Common myeloid progenitor, CD34-positive (primary cell): ENCODE results near the gene PCDH9.

ENCODE experiments used
- CTCF ChIA-PET: fragments of 350-600 bp; sonication (Branson Sonifier 250); formaldehyde crosslinking; loops from one replicate; lab custom pipeline; 2021; ENCODE audit warnings: antibody characterized with exemption; lab: Charles Lee
- POLR2A ChIA-PET: fragments of 350-600 bp; sonication (Branson Sonifier 250); formaldehyde crosslinking; loops from one replicate; lab custom pipeline; 2021; ENCODE audit warnings: antibody characterized with exemption; lab: Charles Lee
- DNase-seq, 3 donors: peaks; one replicate each; pipeline versions ENCODE4 v3.0.0 to v3.0.0-alpha.2; 2013
- H3K27ac ChIP-seq, 2 experiments: 1 replicate in 1 of 2; 2 replicates in 1 of 2; pipeline ENCODE4 v1.7.0; 2013; ENCODE audit warnings: inconsistent platforms in 2 of 2, low read length in 2 of 2, mild to moderate bottlenecking in 2 of 2, low read depth in 1 of 2, moderate library complexity in 1 of 2; ENCODE audit not compliant: severe bottlenecking in 2 of 2, insufficient read depth in 1 of 2, poor library complexity in 1 of 2
- H3K27me3 ChIP-seq, 5 experiments: replicated peaks in 2 of 5; 1 replicate in 3 of 5; 2 replicates in 2 of 5; pipeline versions ENCODE4 v1.6.1 to v1.7.0; 2013; ENCODE audit warnings: low read length in 4 of 5, mild to moderate bottlenecking in 2 of 5, moderate library complexity in 2 of 5, inconsistent platforms in 1 of 5; ENCODE audit not compliant: insufficient read depth in 5 of 5, control insufficient read depth in 4 of 5
- H3K36me3 ChIP-seq, 4 experiments: 1 replicate in 2 of 4; 2 replicates in 2 of 4; pipeline versions ENCODE4 v1.6.1 to v1.7.0; 2013; ENCODE audit warnings: low read length in 3 of 4, control low read depth in 1 of 4, mild to moderate bottlenecking in 1 of 4; ENCODE audit not compliant: control insufficient read depth in 4 of 4, insufficient read depth in 4 of 4
- H3K4me1 ChIP-seq, 4 experiments: 1 replicate in 3 of 4; 2 replicates in 1 of 4; pipeline versions ENCODE4 v1.6.1 to v1.7.1; 2013; ENCODE audit warnings: low read length in 3 of 4, mild to moderate bottlenecking in 3 of 4, control low read depth in 1 of 4, inconsistent platforms in 1 of 4, moderate library complexity in 1 of 4; ENCODE audit not compliant: control insufficient read depth in 4 of 4, insufficient read depth in 4 of 4; ENCODE audit errors: control extremely low read depth in 1 of 4
- H3K4me3 ChIP-seq, 7 experiments: 1 replicate in 4 of 7; 2 replicates in 3 of 7; pipeline versions ENCODE4 v1.5.1 to v1.7.0; 2013; ENCODE audit warnings: mild to moderate bottlenecking in 7 of 7, low read length in 6 of 7, moderate library complexity in 6 of 7, inconsistent platforms in 2 of 7, low read depth in 2 of 7, control low read depth in 1 of 7; ENCODE audit not compliant: insufficient read depth in 4 of 7, control insufficient read depth in 1 of 7; ENCODE audit errors: extremely low read depth in 1 of 7
- H3K9me3 ChIP-seq, 5 experiments: 1 replicate in 4 of 5; 2 replicates in 1 of 5; pipeline versions ENCODE4 v1.6.1 to v1.7.1; 2013; ENCODE audit warnings: low read length in 4 of 5, mild to moderate bottlenecking in 2 of 5, inconsistent platforms in 1 of 5, low read depth in 1 of 5, moderate library complexity in 1 of 5; ENCODE audit not compliant: control insufficient read depth in 4 of 5, insufficient read depth in 2 of 5; ENCODE audit errors: control extremely low read depth in 1 of 5
- WGBS: methylation state at CpG from one replicate; pipeline ENCODE4 v1.1.5; 2013; ENCODE audit not compliant: insufficient coverage; 5-methylcytosine and 5-hydroxymethylcytosine counted together

PCDH9 gene

DNA sequence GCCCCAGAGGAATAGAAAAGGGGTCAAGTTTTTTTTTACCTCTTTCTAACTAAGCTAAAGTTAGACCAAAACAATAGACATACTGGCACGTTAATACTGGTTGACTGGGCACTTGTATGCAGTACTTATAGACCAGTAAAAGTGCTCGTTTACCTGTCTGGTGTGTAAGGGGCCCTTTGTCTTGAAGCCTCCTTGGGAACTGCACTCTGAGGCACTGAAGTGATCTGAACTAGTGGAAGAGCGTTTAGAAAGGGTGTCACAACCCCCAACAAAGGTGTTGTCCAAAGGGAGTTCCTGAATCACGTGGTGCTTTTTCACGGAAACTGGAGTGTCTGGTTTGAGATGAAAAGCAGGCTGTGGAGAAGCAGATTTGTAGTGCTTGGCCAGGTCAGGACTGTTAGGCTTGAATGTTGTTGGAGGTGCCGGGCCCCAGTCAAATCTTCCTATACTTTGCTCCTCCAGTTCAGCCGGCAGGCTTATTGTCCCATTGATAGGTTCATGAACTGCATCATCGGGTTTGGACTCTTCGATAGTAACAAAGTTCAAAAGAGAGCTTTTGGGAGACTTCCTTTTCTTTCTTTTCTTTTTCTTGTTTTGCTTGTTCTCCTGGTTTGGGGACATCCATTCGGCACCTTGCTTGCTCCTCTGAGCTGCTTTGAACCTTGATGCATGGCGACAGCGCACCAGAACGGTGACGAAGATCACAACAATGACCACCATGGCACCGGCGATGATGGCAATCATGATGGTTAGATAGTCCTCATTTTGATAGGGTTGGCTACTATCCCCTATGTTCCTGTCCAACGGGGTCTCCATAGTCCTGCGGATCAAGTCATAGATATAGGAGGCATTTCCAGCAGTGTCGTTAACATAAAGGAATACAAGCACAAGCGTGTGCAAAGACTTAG lies 4.6 kb downstream of the PCDH9 start:
- Histone ChIP-seq H3K9me3 (no peaks in the 10 kb centered on the region), H3K27ac (peak overlapping the region in 1 of 2 experiments; percentile 2), H3K4me1 (peaks cover 12 to 67% (median 25%) of the 10 kb centered on the region in 4 experiments), H3K27me3 (peaks cover 0 to 24% (median 0%) of the 10 kb centered on the region in 5 experiments), H3K36me3 (peaks cover 0 to 8% (median 0%) of the 10 kb centered on the region in 4 experiments), H3K4me3 (peak overlapping the region in 3 of 7 experiments; percentile 2 to 60 (median 6))
- CTCF ChIA-PET: interaction anchor here (1.3 to 1.4 kb wide), 2 partner anchors 11 to 51 kb away, joined by 3 read pairs; no protein-coding TSS in a partner anchor
- 83% methylated on average over 20 of the region's 20 CpGs for WGBS
- POLR2A ChIA-PET: interaction anchor here (0.6 to 1.0 kb wide), 3 partner anchors 13 to 1587 kb away, joined by 3 read pairs; no protein-coding TSS in a partner anchor
- DNase-seq: no peak

DNA sequence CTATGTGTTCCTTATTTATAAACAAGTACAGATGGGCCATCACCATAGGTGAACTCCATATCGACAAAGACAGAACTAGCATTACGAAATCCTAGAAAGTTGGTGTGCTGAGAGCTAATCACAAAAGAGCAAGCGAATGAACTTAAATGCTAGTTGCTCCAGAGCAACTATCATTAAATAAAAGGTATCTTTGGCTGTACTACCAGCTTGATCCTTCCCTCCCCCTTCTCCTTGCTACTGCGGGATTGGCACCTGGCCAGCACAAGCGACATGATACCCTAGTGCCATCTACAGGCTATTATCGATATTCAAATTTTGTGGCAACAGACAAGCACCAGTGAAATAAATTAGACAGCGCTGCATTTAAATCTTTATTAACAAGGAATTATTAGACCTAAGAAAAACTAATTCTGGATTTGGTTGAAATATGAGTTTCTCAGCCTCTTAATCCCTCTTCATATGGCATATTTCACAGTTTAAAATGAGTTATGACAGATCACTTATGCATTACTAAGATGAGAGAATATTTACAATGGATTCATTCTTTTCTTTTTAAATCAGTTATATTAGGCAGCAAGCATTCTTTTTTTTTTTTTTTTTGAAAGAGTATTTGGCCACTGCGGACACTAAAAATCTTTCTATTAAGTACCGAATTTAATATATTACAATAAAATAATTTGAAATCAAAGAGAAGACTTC lies 5.8 kb downstream of the PCDH9 start:
- H3K36me3 ChIP-seq: peaks cover 0 to 8% (median 0%) of the 10 kb centered on the region in 4 experiments
- 0% methylated on average over 4 of the region's 9 CpGs for WGBS
- H3K27ac ChIP-seq: peak overlapping the region in 1 of 2 experiments; percentile 36
- CTCF ChIA-PET: interaction anchor here (0.6 to 1.5 kb wide), 12 partner anchors 10 to 1572 kb away, joined by 3 to 5 read pairs (median 3); no protein-coding TSS in a partner anchor
- POLR2A ChIA-PET: interaction anchor here (1.0 kb wide), 1 partner anchor 11 kb away, joined by 3 read pairs; no protein-coding TSS in a partner anchor
- H3K9me3 ChIP-seq: no peaks in the 10 kb centered on the region
- DNase-seq: peak; percentile 82 to 91 (median 88)
- peaks cover 0 to 24% (median 0%) of the 10 kb centered on the region in 5 experiments for H3K27me3 ChIP-seq
- H3K4me3 ChIP-seq: peak overlapping the region in 4 of 7 experiments; percentile 39 to 73 (median 61)
- peaks cover 3 to 67% (median 19%) of the 10 kb centered on the region in 4 experiments for H3K4me1 ChIP-seq

DNA sequence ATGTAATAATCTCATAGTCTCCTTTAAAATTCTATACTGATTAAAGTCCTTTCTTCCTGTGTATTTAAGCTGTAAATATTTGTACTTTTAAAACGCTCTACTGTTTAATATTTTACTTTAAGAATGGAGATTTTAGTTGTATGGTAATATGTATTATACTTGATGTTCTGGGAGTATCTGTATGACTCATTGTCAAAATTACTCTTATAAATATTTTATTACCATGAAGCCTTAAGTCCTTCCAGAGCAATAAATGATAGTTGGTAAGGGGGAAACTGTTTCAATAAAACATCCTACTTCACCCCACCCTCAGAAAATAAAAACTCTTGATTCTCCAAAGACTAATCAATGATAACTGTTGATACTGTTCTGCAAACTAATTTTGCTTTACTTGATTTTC lies 6.4 kb downstream of the PCDH9 start:
- no peaks in the 10 kb centered on the region for H3K9me3 ChIP-seq
- H3K4me3 ChIP-seq: peak overlapping the region in 4 of 7 experiments; percentile 39 to 73 (median 61)
- H3K4me1 ChIP-seq: peaks cover 0 to 67% (median 17%) of the 10 kb centered on the region in 4 experiments
- CTCF ChIA-PET: interaction anchor here (0.6 to 1.5 kb wide), 10 partner anchors 13 to 1571 kb away, joined by 3 to 5 read pairs (median 4); no protein-coding TSS in a partner anchor
- peak in 1 of 3 donors; percentile 39 for DNase-seq
- H3K36me3 ChIP-seq: peaks cover 0 to 8% (median 0%) of the 10 kb centered on the region in 4 experiments
- peak overlapping the region in 1 of 2 experiments; percentile 36 for H3K27ac ChIP-seq
- H3K27me3 ChIP-seq: peaks cover 0 to 22% (median 0%) of the 10 kb centered on the region in 5 experiments
- no CpG with 5 or more reads among the region's 1 CpG for WGBS
- POLR2A ChIA-PET: no interaction called here

DNA sequence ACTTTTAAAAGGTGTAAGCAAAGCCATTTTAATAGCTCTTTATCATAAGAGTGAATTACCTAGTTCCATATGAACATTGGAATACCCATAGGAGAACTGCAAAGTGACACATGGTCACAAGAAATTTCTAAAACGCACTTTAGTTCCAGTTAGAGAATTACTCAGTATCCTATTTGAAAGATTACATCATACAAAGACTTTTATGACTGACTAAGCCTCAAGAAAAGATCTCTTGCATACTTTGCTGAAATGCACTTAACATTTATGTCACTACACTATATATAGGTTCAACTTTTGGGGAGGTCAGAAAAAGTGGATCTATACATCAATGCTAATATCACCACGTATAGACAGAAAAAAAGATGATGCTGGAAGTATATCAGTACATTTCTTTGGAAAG lies 7.1 kb downstream of the PCDH9 start:
- peaks cover 0 to 65% (median 13%) of the 10 kb centered on the region in 4 experiments for H3K4me1 ChIP-seq
- H3K9me3 ChIP-seq: no peaks in the 10 kb centered on the region
- WGBS: 0% methylated on average over 1 of the region's 2 CpGs
- peak overlapping the region in 3 of 7 experiments; percentile 7 to 73 (median 26) for H3K4me3 ChIP-seq
- peak overlapping the region in 1 of 2 experiments; percentile 36 for H3K27ac ChIP-seq
- peak in 2 of 3 donors; percentile 29 to 45 for DNase-seq
- peaks cover 0 to 16% (median 0%) of the 10 kb centered on the region in 5 experiments for H3K27me3 ChIP-seq
- POLR2A ChIA-PET: no interaction called here
- CTCF ChIA-PET: interaction anchor here (0.8 to 1.5 kb wide), 6 partner anchors 16 to 803 kb away, joined by 3 to 5 read pairs (median 4); no protein-coding TSS in a partner anchor
- peaks cover 0 to 8% (median 0%) of the 10 kb centered on the region in 4 experiments for H3K36me3 ChIP-seq

DNA sequence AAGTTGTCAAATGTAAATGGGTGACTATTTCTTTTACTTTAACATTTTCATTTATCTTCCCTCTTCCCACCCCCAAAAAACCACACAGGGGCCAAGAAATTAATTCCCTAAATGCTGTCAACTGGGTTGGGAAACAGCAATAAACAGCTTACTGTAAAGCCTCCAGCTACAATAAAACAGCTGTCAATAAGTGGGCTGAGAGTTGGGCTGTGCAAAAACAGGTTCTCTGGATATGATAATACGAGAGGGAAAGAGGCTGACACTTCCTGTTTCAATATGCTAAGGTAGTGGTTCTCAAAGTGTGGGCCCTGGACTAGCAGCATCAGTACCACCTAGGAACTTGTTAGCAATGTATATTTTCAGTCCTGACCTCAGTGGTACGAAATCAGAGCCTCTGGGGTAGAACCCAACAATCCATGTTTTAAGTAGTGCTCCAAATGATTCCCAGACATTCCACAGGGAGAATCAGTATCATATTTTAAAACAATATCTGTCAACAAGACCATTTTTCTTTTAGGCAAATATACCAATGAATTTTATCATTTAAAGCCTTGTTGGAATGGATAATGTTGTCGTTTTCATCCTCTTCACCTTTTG lies 8.4 kb downstream of the PCDH9 start:
- H3K9me3 ChIP-seq: no peaks in the 10 kb centered on the region
- H3K36me3 ChIP-seq: peaks cover 0 to 8% (median 0%) of the 10 kb centered on the region in 4 experiments
- H3K27ac ChIP-seq: no peak overlapping the region
- peak overlapping the region in 4 of 7 experiments; percentile 6 to 66 (median 45) for H3K4me3 ChIP-seq
- 100% methylated on average over 1 of the region's 3 CpGs for WGBS
- peaks cover 0 to 5% (median 0%) of the 10 kb centered on the region in 5 experiments for H3K27me3 ChIP-seq
- peak in 2 of 3 donors; percentile 38 to 58 for DNase-seq
- ChIA-PET CTCF (interaction anchor here (1.0 kb wide), 2 partner anchors 14 to 532 kb away, joined by 3 read pairs; no protein-coding TSS in a partner anchor), POLR2A (no interaction called here)
- peaks cover 0 to 58% (median 8%) of the 10 kb centered on the region in 4 experiments for H3K4me1 ChIP-seq

DNA sequence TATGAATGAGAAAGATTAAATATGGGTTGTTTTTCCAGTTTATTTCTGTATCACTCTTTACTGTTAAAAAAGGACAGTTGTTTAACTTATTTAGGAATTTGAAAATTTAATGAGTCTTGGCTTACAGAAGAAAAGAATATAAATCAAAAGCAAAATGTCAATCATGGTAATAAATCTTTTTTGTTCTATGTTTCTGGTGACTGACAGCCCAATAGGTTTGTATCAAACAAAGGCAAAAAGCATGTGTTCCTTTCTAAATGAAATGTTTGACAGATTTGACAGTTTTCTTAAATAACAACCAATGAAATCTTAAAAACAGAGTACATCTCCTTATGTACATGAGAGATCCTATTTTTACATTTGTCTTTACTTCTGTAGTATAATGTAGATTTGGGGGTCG lies 11.0 kb downstream of the PCDH9 start:
- Histone ChIP-seq H3K36me3 (peaks cover 0 to 6% (median 0%) of the 10 kb centered on the region in 4 experiments), H3K27me3 (no peaks in the 10 kb centered on the region), H3K9me3 (no peaks in the 10 kb centered on the region), H3K4me3 (no peak overlapping the region), H3K27ac (no peak overlapping the region), H3K4me1 (peaks cover 0 to 34% (median 6%) of the 10 kb centered on the region in 4 experiments)
- WGBS: no CpG with 5 or more reads among the region's 1 CpG
- DNase-seq: no peak
- ChIA-PET CTCF (no interaction called here), POLR2A (no interaction called here)
